ENCODE measurements around the gene TNK1. TPM values are rescaled to one million over a fixed set of nuclear protein-coding genes. Genes with fewer than 3 reads are reported as not detected.

TNK1 gene
- total and polyA plus RNA-seq, 9 of the 15 experiments (the other 6 are each of a cell fraction or from before 2014, with no cell fraction given), result 0.28 to 5.2 (median 2.1) TPM

- no peak for TF ChIP-seq HOMEZ (CRISPR knock-in tag; IDR thresholded peaks at IDR 0.05)
- 0 out of 2 replicates have a peak, but pooled peaks have one; percentile 48 for TF ChIP-seq L3MBTL2 (IDR thresholded peaks at IDR 0.05)
- no peak for TF ChIP-seq MCM7 (IDR thresholded peaks at IDR 0.05)
- no peak for TF ChIP-seq ZNF76 (CRISPR knock-in tag; IDR thresholded peaks at IDR 0.05; ENCODE audit: borderline replicate concordance)
- peak; percentile 22 for TF ChIP-seq MGA (IDR thresholded peaks at IDR 0.05)
- no peak for TF ChIP-seq NCOA1 (IDR thresholded peaks at IDR 0.05; ENCODE audit: low read depth)
- no peak for TF ChIP-seq ZNF316 (IDR thresholded peaks at IDR 0.05)
- TF ChIP-seq ZNF277 (CRISPR knock-in tag; IDR thresholded peaks at IDR 0.05; ENCODE audit: borderline replicate concordance), result no peak
- no peak for TF ChIP-seq EWSR1 (IDR thresholded peaks at IDR 0.05; ENCODE audit: borderline replicate concordance, low read depth, partially characterized antibody)
- TF ChIP-seq POLR2B (IDR thresholded peaks at IDR 0.05; ENCODE audit: low read depth, partially characterized antibody), result no peak
- no peak for TF ChIP-seq ZNF143 (CRISPR knock-in tag; IDR thresholded peaks at IDR 0.05)
- TF ChIP-seq ZNF431 (CRISPR knock-in tag; IDR thresholded peaks at IDR 0.05), result no peak
- no peak for TF ChIP-seq ZBTB8A (IDR thresholded peaks at IDR 0.05; ENCODE audit: partially characterized antibody)
These were observed 55.0 kb downstream of the TNK1 start (continued) for GRCh38 chr17:7435676-7436555.
